GM12872 (cell line): ENCODE data around the gene PLXNB1.

Experiments
- CTCF ChIP-seq: IDR thresholded peaks from 3 replicates; pipeline ENCODE4 v1.5.1; 2011; ENCODE audit warnings: low read depth, mild to moderate bottlenecking, low read length, moderate library complexity; ENCODE audit not compliant: insufficient read depth

Gene PLXNB1

GRCh38 chr3:48418140-48418539 is 11.7 kb downstream of the PLXNB1 start:
- TF ChIP-seq CTCF = no peak

- TF ChIP-seq CTCF = no peak
Measured at GRCh38 chr3:48417529-48418108, 12.3 kb downstream of the PLXNB1 start.

GRCh38 chr3:48416546-48416945 is 13.3 kb downstream of the PLXNB1 start:
- no peak for TF ChIP-seq CTCF

- TF ChIP-seq CTCF = no peak
Measured at GRCh38 chr3:48416091-48416505, 13.8 kb downstream of the PLXNB1 start.

GRCh38 chr3:48415251-48415953 is 14.5 kb downstream of the PLXNB1 start:
- peak; percentile 24; the same call in 1 of the 3 replicates for TF ChIP-seq CTCF

- TF ChIP-seq CTCF = no peak
Measured at GRCh38 chr3:48414376-48415250, 15.3 kb downstream of the PLXNB1 start.

GRCh38 chr3:48413611-48414010 is 16.3 kb downstream of the PLXNB1 start:
- no peak for TF ChIP-seq CTCF
